Upper lobe of left lung (tissue), 4 donors: ENCODE measurements around the gene FNDC3B.

ENCODE experiments used
- EP300 ChIP-seq, 4 donors: sonication (generic); formaldehyde crosslinking; IDR thresholded peaks; one replicate each; pipeline ENCODE4 v1.5.1; 2017; ENCODE audit warnings: antibody characterized with exemption in 4 of 4, control low read depth in 2 of 4
- POLR2A ChIP-seq, 4 donors: fragments of 450-650 bp; IDR thresholded peaks; one replicate each; pipeline ENCODE4 v1.5.1; 2016 to 2017; ENCODE audit warnings: antibody characterized with exemption in 4 of 4, mild to moderate bottlenecking in 2 of 4
- POLR2AphosphoS5 ChIP-seq, 2 donors: sonication (generic); formaldehyde crosslinking; IDR thresholded peaks; one replicate each; pipeline ENCODE4 v1.5.1; 2017; ENCODE audit warnings: antibody characterized with exemption in 2 of 2
- TF ChIP-seq, protein P1 (sequence below), 6 experiments: fragments of 450-650 bp in 4 of 6; fragments of 200-600 bp in 2 of 6; sonication (generic) in 2 of 6; IDR thresholded peaks; one replicate each; pipeline ENCODE4 v1.5.1; 2016 to 2019; ENCODE audit warnings: antibody characterized with exemption in 6 of 6

DNA sequence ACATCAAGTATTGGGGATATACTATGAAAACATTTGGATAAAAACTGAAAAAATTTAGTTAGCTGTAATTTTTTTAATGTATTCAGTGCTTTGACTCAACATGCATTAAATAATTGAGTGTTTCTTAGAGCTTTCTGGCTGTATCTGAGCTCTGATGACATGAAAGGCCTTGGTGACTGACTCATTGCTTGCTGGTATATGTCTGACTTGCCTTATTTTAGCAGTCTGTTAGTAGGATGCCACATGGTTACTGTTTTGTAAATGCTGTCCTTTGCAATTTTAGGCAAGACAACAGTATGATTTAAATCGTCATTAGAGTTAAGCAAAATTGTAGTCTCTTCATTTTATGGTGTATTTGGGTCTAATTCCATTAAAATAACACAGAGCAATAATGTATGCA, 209.7 kb downstream of the FNDC3B start:
- TF ChIP-seq, protein P1, sequence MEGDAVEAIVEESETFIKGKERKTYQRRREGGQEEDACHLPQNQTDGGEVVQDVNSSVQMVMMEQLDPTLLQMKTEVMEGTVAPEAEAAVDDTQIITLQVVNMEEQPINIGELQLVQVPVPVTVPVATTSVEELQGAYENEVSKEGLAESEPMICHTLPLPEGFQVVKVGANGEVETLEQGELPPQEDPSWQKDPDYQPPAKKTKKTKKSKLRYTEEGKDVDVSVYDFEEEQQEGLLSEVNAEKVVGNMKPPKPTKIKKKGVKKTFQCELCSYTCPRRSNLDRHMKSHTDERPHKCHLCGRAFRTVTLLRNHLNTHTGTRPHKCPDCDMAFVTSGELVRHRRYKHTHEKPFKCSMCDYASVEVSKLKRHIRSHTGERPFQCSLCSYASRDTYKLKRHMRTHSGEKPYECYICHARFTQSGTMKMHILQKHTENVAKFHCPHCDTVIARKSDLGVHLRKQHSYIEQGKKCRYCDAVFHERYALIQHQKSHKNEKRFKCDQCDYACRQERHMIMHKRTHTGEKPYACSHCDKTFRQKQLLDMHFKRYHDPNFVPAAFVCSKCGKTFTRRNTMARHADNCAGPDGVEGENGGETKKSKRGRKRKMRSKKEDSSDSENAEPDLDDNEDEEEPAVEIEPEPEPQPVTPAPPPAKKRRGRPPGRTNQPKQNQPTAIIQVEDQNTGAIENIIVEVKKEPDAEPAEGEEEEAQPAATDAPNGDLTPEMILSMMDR (IDR thresholded peaks at IDR 0.05): no peak
- no peak for TF ChIP-seq POLR2A (IDR thresholded peaks at IDR 0.05)
- TF ChIP-seq EP300 (IDR thresholded peaks at IDR 0.05): no peak
- no peak for TF ChIP-seq POLR2AphosphoS5 (IDR thresholded peaks at IDR 0.05)
